Left hindlimb (tissue), 1 donor: ENCODE results near the gene PFDN2.
"Not testable (repeated sequence)": the region's sequence is repeated elsewhere in the genome, so short reads cannot be mapped to it uniquely, and the experiment has no call there.

Experiments used
- DNase-seq: peaks from one replicate; pipeline ENCODE4 v3.0.0-alpha.2; 2018

The PFDN2 gene

DNA sequence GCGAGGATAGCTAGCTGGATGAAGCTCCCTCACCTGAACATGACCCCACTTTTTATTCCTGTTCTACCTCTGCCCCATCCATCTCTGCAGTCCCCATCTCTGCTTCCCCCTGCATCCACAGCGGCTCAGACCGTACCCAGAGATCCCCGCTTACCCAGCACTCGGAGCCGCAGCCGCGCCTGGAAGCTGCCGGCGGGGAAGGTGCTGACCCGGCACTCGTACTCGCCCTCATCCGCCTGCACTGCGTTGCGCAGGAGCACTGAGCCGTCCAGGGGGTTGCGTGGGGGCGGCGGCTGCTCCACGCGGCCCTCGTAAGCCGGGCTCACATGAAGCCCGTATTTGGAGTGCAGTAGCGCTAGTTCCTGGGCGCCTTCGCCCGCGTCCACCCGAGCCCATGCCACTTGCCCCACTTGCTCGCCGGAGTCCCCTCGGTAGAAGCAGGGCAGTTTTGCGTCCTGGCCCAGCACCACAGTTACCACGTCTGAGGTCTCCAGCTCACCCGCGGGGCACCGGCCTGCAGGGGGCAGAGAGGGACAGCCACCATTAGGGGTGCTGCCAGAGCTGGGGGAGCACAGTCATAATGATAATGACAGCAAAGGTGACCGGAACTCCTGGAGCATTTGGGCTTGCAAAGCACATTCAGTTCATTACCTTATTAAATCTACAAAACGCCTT is 38.3 kb downstream of the PFDN2 start:
- DNase-seq, result no peak

DNA sequence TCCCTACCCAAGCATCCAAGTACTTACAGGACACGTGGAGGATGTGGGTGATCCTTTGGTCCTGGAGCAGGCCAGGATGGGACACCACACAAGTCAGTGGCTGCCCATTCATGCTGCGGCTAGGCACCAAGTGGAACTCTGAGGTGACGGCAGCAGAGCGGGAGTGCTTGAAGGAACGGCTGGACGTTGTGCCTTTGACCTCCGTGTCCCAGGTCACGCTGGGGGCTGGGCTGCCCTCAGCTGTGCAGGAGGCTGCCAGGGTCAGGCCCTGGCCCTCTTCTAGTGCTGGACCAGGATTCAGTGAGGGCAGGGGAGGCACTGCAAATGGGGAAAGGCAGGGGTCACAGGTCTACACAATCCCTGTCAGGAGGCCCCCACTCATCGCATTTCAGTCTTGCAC is 40.4 kb downstream of the PFDN2 start:
- no peak for DNase-seq

DNA sequence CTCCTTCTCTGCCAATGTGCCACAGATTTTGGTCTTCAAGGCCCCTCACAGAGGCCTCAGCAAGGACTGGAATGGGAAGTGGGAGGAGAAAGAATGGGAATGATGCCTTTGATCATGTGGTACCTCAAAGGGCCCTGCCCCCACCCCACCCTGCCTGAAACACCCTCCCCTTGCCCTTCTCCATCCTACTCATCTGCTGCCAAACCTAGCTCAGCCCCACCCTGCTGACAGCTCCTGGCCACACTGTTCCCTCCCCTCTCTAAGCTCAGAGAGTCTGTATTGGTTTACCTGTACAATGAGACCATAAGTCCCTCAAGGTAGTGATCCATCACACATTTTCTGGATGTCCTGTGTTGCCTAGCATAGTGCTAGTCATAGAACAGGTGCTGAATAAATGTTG is 41.4 kb downstream of the PFDN2 start:
- no peak for DNase-seq

DNA sequence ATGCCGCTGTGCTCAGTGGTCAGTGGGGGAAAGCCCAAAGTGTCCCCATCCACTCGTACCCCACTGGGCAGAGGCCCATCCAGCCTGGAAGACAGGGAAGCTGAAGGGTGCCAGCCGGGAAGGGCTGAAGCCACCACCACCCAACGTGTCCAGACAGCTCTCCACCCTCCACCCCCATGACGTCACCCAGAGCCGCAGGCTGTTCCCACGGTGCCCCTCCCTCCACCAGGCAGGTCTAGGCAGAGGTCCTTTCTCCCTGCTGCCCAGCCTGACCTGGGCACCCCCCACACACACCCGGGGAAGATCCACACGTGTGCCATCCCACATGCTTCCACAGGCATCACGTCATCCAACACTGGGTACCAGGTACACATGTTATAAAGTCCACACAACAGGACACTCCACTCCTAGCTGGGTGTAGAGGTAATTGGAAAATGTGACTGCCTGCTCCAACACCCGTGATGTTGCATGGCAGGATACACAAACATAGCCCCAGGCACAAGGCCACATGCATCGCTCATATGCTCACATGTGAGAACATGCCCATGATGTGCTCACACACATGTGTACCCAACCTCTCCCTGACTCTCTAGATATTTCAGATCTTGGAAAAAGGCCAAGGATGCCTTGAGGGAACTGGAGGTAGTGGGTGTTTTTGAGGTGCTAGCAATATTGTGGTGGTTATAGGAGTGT is 43.0 kb downstream of the PFDN2 start:
- no peak for DNase-seq

DNA sequence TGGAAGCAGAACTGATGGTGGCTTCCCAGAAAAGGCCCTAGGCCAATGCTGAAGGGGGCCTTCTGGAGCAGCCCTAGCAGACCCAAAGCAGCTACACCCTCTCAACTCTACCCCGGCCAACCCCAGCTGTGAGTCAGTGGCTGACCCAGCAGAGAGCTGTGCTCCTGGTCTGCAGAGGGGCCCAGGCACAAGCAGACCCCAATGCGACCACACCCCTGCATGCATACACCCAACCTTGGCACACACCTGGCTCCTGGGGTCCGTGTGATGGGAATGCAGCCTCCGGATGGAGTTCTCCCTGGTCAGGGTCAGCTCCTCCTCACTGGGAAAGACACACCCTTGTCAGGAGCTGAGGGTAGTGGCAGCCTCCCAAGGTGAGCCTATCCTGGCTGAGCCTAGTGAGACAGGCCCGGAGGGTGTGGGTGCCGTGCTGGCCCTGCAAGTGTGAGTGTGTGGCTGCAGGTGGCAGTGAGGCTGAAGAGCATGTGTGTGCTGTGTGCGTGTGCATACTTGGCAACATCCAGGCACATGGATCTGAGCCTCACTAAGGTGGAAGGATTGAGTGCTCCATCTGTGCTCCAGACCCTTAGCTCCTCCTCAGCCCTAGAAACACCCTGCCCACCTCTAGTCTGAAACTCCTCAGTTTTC is 44.2 kb downstream of the PFDN2 start:
- no peak for DNase-seq

DNA sequence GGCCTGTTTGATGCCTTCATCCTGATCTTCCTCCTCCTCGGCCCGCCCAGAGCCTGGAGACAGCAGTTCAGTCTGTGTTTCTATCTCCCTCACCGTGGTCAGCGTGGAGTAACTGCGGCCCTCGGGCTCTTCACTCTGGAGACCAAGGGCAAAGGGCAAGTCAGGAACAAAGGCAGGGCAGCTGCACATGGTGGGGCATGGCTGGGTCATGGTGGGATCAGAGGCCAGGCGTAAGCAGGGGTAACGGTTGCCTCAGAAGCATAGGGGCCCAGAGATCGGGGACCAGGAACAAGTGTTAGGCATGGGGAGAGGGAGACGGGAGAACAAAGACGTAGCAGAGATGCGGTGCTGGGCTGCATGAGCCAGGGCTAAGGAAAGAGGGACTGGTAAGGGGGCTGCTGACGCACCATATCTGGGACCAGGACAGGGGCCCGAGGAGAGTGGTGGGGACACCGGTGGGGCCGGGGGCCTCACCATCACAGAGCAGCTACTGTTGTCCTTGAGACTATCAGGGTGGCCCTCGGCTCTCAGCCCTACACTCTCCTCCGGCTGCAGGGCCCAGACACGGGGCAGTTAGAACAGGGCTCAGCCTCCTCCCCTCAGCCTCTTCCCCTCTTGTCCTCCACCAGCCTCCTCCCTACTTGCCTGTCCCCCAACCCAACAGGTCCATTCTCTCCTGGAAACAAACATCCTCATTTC is 44.9 kb downstream of the PFDN2 start:
- no peak for DNase-seq

DNA sequence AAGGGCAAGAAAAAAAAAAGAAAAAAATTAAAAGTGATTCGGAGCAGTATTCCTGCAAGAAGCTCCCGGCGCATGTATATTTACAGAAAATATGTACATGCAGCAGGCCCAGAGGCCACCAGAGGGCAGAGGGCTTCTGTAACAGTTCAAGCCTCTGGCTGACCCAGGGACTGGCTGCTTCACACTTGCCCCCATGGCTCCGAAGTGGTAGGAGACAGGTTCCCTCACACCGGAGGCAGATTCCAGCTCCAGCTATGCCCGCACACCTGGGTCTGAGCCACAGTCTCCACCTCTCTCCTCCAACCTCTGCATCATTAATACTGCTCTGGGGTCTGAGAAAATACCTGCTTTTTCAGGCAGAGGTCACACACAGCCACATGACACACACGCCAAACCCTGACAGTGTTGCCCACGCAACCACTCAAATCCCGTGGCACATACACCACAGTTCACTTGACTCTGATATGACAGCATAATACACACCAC is 45.9 kb downstream of the PFDN2 start:
- DNase-seq, result no peak

DNA sequence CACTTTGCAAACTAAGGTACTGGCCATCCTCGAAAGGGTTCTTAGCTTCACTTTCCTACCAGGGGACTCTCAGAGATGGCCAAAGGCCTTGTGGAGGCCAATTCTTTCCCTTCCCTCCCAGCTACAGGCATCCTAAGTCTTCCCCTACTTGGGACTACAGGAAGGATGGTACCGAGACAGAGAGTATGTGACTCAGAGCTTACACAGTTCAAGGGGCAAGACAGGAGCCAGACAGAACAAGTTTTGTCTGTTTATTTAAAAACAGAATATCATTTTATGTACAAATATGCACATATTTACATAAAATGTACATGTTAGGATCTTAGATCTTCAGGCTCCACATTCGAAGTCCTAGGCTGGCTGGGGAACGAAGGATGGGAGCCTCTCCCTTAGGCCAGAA is 47.1 kb downstream of the PFDN2 start:
- DNase-seq, result no peak

DNA sequence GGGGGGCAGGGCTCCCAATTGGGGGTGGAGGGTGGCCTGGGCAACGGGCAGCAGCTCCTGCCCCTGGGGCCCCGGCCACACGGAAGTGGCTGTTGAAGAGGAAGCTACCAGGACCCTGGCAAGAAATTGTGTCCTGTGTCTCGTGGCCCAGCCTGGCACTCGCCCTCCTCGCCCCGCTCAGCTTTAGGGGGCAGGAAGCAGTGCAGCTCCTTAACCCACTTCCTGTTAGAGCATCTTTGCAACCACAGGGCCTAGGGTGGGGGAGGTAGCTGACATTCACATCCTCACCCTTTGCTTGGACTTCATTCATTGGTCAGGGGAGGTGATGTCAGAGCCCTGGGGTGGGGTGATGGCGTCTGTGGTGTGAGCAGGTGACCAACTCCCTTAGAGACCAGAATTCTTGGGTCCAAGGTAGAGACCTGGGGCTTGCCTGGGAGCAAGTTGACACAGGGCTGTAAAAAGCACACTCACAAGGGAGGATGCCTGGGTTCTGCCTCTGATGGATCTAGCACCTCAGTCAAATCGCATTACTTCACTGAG is 48.0 kb downstream of the PFDN2 start, which contains the start of gene ARHGAP30:
TSS of gene ARHGAP30 (minus strand) at position 161 of the 540 bp plus-strand sequence. CDS start 267 bp downstream, outside the sequence.
- DNase-seq, result no peak

DNA sequence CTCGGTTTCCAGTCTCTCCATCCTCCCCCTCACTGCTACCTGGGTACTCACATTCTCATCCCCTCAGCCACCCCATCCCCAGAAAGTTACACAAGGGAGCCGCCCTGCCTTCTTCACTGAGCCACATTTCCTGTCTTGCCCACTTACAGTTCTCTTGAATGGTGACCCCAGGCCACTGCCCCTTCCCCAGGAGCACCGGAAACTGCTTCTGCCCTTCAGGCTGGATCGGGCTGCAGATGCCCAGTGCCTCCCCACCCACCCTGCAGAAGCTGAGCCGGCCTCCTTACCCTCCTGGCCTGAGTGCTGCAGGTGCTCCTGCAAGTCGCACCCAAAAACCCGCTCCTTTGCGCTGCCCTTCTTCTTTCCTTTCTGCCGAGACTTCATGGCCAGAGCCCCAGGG is 48.6 kb downstream of the PFDN2 start:
- no peak for DNase-seq

DNA sequence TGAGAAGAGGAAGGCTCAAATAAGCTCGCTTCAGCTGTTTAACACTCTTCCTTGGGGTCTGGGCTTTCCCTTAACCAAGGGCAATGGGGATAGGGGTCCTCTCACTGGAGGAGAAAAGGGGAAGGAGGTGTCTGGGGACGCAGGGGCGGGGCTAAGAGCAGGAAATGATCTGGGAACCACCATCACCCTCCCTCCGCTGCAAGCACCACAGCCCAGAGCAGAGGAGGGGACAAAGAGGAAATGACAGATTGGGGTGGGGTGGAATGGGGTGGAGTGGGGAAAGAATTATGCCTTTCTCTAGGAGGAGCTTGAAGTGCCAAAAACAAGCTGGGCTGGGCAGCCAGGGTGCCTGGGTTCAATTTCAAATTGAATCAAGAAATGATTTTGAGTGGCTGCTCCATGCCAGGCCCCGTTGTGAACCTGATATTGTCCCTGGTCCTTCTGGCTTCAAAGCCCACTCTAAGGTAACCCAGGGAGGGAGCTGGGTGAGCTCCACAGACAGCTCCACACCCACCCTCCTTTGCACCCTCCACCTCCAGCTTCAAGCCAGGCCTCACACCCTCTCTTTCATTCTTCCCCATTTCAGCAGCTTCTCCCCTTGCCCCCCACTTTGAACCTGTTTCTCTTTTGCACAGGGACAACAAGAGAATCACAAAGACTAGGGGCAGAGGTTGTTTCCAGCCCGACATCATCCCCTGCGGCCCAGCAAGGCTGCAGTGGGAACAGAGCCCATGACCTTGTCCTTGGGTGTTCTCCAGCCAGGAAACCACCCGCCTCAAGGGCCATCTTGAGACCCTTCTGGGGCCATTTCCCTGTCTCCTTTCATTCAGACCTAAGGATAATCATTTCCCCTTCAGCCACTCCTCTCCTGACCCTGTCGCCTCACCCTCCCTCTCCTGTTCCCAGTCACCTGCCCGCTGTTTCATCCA is 49.3 kb downstream of the PFDN2 start:
- no peak for DNase-seq

DNA sequence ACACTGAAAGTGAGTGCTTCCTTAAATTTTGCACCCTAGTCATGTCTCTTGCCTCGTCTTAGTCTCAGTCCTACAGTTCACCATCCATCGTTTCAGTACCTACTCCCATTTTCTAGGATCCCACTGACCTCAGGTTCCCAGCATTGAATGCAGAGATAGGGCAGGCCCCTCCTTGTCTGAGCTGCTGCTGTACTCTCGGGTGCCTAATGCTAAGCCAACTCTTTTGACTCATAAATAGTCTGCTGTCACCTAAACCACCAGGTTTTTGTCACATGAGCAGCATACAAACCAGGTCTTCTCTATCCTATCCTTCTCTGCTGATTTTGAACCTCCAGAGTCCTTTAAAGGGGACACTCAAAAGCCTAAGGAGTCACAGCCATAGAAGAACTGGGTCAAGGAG is 51.1 kb downstream of the PFDN2 start:
- no peak for DNase-seq

DNA sequence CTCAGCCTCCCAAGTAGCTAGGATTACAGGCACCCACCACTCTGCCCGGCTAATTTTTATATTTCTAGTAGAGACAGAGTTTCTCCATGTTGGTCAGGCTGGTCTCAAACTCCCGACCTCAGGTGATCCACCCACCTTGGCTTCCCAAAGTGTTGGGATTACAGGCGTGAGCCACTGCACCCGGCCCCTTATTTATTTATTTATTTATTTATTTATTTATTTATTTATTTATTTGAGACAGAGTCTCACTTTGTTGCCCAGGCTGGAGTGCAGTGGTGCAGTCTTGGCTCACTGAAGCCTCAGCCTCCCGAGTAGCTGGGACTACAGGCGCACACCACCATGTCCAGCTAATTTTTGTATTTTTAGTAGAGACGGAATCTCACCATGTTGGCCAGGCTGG is 52.2 kb downstream of the PFDN2 start:
- not testable (repeated sequence) for DNase-seq

DNA sequence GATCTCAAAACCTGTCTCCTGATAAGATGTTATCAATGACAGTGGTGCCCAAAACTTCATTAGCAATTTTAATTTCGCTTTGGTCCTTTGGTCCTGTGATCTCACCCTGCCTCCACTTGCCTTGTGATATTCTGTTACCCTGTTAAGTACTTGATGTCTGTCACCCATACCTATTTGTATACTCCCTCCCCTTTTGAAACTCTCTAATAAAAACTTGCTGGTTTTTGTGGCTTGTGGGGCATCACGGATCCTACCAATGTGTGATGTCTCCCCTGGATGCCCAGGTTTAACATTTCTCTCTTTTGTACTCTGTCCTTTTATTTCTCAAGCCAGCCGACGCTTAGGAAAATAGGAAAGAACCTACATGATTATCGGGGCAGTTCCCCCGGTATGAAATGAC is 53.9 kb downstream of the PFDN2 start:
- not testable (repeated sequence) for DNase-seq

DNA sequence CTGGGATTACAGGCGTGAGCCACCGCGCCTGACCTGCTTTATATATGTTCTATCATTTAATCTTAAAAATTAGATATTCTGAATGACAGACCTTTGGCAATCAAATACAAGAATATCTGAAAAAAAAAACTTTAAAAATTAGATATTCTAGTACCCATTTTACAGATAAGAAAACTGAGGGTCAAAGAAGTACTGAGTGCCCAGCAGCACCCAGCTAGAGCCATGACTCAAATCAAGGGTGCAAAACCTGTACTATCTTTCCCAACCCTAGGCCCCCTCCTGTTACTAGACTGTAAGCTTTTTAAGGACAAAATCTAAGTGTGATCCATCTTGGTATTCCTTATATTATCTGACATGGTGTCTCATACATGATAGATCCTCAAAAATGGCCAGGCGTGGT is 56.4 kb downstream of the PFDN2 start:
- no peak for DNase-seq

DNA sequence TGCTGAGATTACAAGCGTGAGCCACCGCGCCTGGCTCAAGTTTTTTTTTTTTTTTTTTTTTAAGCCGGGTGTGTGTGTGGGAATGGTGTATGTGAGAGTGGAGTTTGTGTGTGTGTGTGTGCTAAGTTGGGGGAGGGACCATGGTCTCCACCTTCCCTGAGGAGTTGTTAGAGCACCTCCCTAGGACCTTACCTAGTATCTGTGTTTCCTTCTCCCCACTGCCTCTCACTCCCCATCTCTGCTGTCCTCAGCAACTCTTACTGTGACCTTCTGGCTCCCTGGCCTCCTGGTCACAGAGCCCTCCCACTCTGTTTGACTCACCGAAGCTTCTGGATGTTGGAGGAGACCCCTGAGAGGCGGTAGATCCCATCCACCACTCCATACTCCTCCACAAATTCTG is 58.5 kb downstream of the PFDN2 start:
- DNase-seq, result no peak

DNA sequence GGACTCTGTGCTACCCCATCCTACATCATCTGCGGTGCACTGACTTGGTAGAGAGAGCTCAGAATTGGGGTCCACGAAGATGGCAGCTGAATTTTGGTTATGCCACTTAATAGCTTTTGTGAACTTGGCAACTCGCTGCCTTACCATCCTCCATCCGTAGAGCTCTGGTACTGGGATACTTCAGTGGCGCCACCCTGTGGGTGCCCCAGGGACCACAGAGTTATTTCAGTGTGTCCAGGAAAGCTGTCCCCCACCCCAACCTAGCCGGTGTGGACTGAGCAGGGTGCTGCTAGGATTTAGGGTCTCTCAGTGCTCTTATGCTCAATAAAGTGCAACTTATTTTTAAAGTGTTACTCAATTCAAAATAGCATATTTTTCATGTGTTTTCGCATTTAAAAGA is 63.0 kb downstream of the PFDN2 start:
- DNase-seq, result no peak

DNA sequence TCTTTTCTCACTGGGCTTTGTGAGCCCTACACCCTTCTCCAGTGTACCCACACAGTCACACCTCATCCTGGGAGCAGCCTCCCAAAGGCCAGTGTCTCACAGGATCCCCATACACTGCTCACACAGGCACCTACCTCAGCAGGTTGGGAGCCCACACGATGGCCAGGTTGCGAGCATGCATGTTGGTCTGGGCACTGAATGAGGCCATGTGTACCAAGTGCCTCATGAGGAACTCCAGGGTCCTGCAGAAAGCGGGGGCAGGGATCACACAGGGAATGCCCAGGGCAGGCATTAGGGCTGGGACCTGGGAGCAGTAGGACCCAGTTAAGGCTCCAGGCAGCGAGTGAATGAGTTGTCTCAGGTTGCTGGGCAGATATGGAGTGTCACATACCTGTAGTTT is 63.6 kb downstream of the PFDN2 start:
- DNase-seq, result no peak

DNA sequence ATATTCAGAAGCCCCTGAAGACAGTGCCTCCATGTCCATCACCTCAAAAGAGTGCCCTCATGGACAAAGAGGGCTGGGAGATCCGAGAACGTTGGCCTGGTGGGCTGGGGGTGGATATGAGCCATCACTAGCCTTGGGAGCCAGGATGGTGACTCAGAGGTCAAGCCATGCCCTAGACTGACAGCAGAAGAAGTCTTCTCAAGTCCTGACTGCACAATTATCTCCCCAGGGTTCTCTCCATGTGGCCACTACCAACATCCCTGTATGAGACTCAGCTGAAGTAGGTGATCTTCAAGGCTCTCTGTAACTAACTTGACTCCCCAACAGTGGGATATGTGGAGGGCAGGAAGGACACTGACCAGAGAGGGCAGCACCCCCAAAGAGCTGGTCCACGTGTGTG is 64.9 kb downstream of the PFDN2 start:
- no peak for DNase-seq

DNA sequence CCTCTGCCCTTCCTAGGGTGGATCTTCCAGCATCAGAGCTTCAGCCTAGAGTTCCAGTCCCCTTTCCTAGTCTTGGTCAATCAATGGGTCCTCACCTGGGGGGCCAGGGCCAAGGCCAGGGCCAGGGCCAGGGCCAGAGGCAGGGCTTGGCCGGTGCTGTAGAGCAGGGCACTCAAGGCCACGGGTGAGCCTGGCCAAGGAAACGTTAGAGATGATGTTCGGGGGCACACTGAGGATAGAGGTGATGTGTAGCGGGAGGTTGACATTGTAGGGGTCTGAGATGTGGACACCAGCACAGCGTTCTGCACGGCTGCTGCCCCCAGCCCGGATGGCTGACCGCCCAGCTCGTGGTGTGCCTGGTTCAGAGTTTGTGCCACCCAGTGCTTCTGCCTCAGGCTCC is 66.6 kb downstream of the PFDN2 start:
- DNase-seq, result no peak
